K562 (cell line): ENCODE data around the gene SORL1-AS1.

Source experiments
- ATAC-seq: fragments of 200-7000 bp; cut with Tn5 transposase; 3 replicates; pipeline ENCODE4 v1.9.1; 2020; ENCODE audit warnings: moderate library complexity
- BruUV-seq: library from RNA; stranded (reverse); fragments of 400-500 nt; replicated peaks from 2 replicates; lab custom pipeline; 2021; lab: Mats Ljungman, UMichigan
- CTCF ChIA-PET: fragments of 300-600 bp; formaldehyde crosslinking; extraction: SDS; loops from one replicate; lab custom pipeline; 2021; ENCODE audit warnings: low intra/inter-chr PET ratio; lab: Yijun Ruan, JAX
- POLR2A ChIA-PET: fragments of 300-600, 350-650 bp; sonication (Branson Sonifier 250); formaldehyde crosslinking; extraction: SDS; loops from one replicate; lab custom pipeline; 2021; ENCODE audit warnings: antibody characterized with exemption, inconsistent platforms; lab: Yijun Ruan, JAX
- DNase-seq, 4 experiments: peaks; one replicate each; pipeline versions ENCODE4 v3.0.0 to v3.0.0-alpha.2; 2011 to 2018; ENCODE audit warnings: low spot score in 3 of 4, mixed read lengths in 3 of 4; ENCODE audit errors: extremely low read depth in 1 of 4
- FAIRE-seq: peaks from 2 replicates; lab custom pipeline; 2011; peaks lifted over from hg19 to GRCh38; lab: Jason Lieb, UNC
- H2AFZ ChIP-seq: 2 replicates; pipeline ENCODE4 v1.6.0; 2011; ENCODE audit warnings: low read depth, low read length, control low read depth, inconsistent platforms
- H3K27ac ChIP-seq: fragments of 200-600 bp; 3 replicates; pipeline ENCODE4 v1.8.0; 2011; ENCODE audit warnings: low read depth, mild to moderate bottlenecking, control low read depth, inconsistent platforms, low read length, moderate library complexity, mixed read lengths; ENCODE audit errors: extremely low read depth
- H3K27me3 ChIP-seq, 2 experiments: fragments of 300-600 bp in 1 of 2; 2 replicates in 1 of 2; 3 replicates in 1 of 2; pipeline versions ENCODE4 v1.6.0 to v1.8.0; 2011; ENCODE audit warnings: inconsistent platforms in 2 of 2, low read length in 2 of 2, mild to moderate bottlenecking in 1 of 2, mixed read lengths in 1 of 2, moderate library complexity in 1 of 2; ENCODE audit not compliant: control insufficient read depth in 2 of 2, insufficient read depth in 2 of 2
- H3K36me3 ChIP-seq: fragments of 300-600 bp; 3 replicates; pipeline ENCODE4 v1.8.0; 2011; ENCODE audit warnings: mild to moderate bottlenecking, low read length, inconsistent platforms; ENCODE audit not compliant: control insufficient read depth, insufficient read depth
- H3K4me1 ChIP-seq, 2 experiments: fragments of 200-600 bp in 1 of 2; replicated peaks in 1 of 2; 2 replicates in 1 of 2; 3 replicates in 1 of 2; pipeline versions ENCODE4 v1.5.1 to v1.8.0; 2011; ENCODE audit warnings: inconsistent platforms in 2 of 2, low read length in 2 of 2, mild to moderate bottlenecking in 1 of 2, mixed read lengths in 1 of 2, moderate library complexity in 1 of 2; ENCODE audit not compliant: control insufficient read depth in 2 of 2, insufficient read depth in 2 of 2
- H3K4me2 ChIP-seq: 2 replicates; pipeline ENCODE4 v1.6.1; 2011; ENCODE audit warnings: low read length, control low read depth, inconsistent platforms, mixed read lengths; ENCODE audit not compliant: insufficient read depth
- H3K4me3 ChIP-seq: fragments of 200-600 bp; sonication (generic), shearing (Covaris generic); 2 replicates; pipeline ENCODE4 v1.5.1; 2016; ENCODE audit warnings: control low read depth, inconsistent platforms
- H3K79me2 ChIP-seq: fragments of 200-600 bp; 3 replicates; pipeline ENCODE4 v1.8.0; 2011; ENCODE audit warnings: low read length, inconsistent platforms; ENCODE audit not compliant: control insufficient read depth, insufficient read depth
- H3K9ac ChIP-seq, 2 experiments: 2 replicates each; pipeline versions ENCODE4 v1.6.0 to v1.6.1; 2011; ENCODE audit warnings: low read depth in 2 of 2, low read length in 2 of 2, control low read depth in 1 of 2, inconsistent platforms in 1 of 2, mild to moderate bottlenecking in 1 of 2, mixed read lengths in 1 of 2; ENCODE audit not compliant: insufficient read depth in 1 of 2
- H3K9me1 ChIP-seq: one replicate; pipeline ENCODE4 v1.6.0; 2011; ENCODE audit warnings: inconsistent platforms, mild to moderate bottlenecking, low read length, moderate library complexity; ENCODE audit not compliant: control insufficient read depth, insufficient read depth
- H3K9me3 ChIP-seq: replicated peaks from 2 replicates; pipeline ENCODE4 v1.5.1; 2011; ENCODE audit warnings: low read depth, low read length, inconsistent platforms; ENCODE audit not compliant: control insufficient read depth, insufficient read depth
- H4K20me1 ChIP-seq: replicated peaks from 2 replicates; pipeline ENCODE4 v1.6.1; 2011; ENCODE audit warnings: low read length, inconsistent platforms, mixed read lengths; ENCODE audit not compliant: control insufficient read depth, insufficient read depth
- BHLHE40 ChIP-seq: IDR thresholded peaks from 2 replicates; pipeline ENCODE4 v1.6.1; 2011; ENCODE audit warnings: low read length, improper control_type of control experiment
- NFIC ChIP-seq: fragments of 450-650 bp; IDR thresholded peaks from 2 replicates; pipeline ENCODE4 v1.6.1; 2017; ENCODE audit warnings: mild to moderate bottlenecking, inconsistent platforms
- NFXL1 ChIP-seq: fragments of 450-650 bp; formaldehyde crosslinking; IDR thresholded peaks from 2 replicates; pipeline ENCODE4 v1.4.0; 2021; ENCODE audit warnings: mild to moderate bottlenecking
- POLR2AphosphoS5 ChIP-seq: IDR thresholded peaks from 2 replicates; pipeline ENCODE4 v1.6.1; 2011; ENCODE audit warnings: mild to moderate bottlenecking, low read depth, low read length, moderate library complexity; ENCODE audit not compliant: control insufficient read depth, insufficient read depth
- SIN3A ChIP-seq, 2 experiments: fragments of 150-350 bp in 1 of 2; IDR thresholded peaks; 2 replicates each; pipeline ENCODE4 v1.6.1; 2011 to 2016; ENCODE audit warnings: borderline replicate concordance in 2 of 2, low read depth in 2 of 2, low read length in 2 of 2, mild to moderate bottlenecking in 2 of 2, moderate library complexity in 2 of 2; ENCODE audit not compliant: control insufficient read depth in 1 of 2
- ZFX ChIP-seq: sonication (generic); formaldehyde crosslinking; IDR thresholded peaks from 2 replicates; pipeline ENCODE4 v1.8.0; 2022; ENCODE audit warnings: mild to moderate bottlenecking, missing genetic modification reagents, moderate library complexity
- ZNF143 ChIP-seq: sonication (generic); formaldehyde crosslinking; IDR thresholded peaks from 2 replicates; pipeline ENCODE4 v1.9.0; 2022; ENCODE audit warnings: mild to moderate bottlenecking, missing genetic modification reagents
- ZNF224 ChIP-seq: sonication (generic); formaldehyde crosslinking; IDR thresholded peaks from 2 replicates; pipeline ENCODE4 v1.8.0; 2022; ENCODE audit warnings: mild to moderate bottlenecking, missing genetic modification reagents
- WGBS: fragments of 100-300 bp; shearing (Covaris generic); methylation state at CpG from one replicate; pipeline ENCODE4 v1.1.6; 2016; ENCODE audit warnings: low coverage, mixed read lengths; ENCODE audit not compliant: insufficient coverage; ENCODE audit errors: missing lambda C conversion rate; 5-methylcytosine and 5-hydroxymethylcytosine counted together
- in situ Hi-C: fragments of 300-500 bp; cut with MboI; formaldehyde crosslinking; loops from 4 replicates; pipeline ENCODE4 v1.15.0; 2018; ENCODE audit warnings: inconsistent platforms, mixed read lengths
- intact Hi-C: fragments of 100-400 bp; cut with micrococcal nuclease; formaldehyde crosslinking; loops from 2 replicates; pipeline ENCODE4 v1.14.2; 2022

Gene SORL1-AS1

DNA sequence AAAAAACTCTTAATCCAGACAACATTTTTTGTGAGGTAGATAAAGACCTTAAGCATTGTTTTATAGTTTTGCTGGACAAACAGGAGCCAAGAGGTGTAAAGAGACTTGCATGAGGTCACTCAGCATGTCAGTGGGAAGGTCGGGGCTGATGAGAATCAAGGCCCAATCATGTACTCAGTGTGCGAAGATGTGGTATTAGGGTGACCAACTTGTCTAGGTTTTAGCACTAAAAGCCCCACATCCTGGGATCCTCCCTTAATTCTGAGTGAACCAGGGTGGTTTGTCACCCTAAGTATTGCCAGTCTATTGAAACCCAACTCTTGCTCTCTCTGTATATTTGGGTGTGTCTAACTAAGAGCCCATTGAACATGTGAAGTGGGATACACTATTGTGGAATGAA is 19.5 kb upstream of the SORL1-AS1 start:
- ATAC-seq (no peak), FAIRE-seq (no peak), DNase-seq (no peak)
- intact Hi-C loops (no loop called here), in situ Hi-C loops (no loop called here)
- Histone ChIP-seq H4K20me1 (no peaks in the 10 kb centered on the region), H3K9me3 (no peaks in the 10 kb centered on the region), H3K27me3 (peaks cover 0 to 11% of the 10 kb centered on the region in 2 experiments; a peak in 1 of 5 replicates), H3K79me2 (no peaks in the 10 kb centered on the region), H3K4me2 (no peak overlapping the region), H3K36me3 (no peaks in the 10 kb centered on the region), H3K27ac (no peak overlapping the region), H2AFZ (no peak overlapping the region), H3K4me1 (no peaks in the 10 kb centered on the region), H3K9me1 (no peaks in the 10 kb centered on the region), H3K4me3 (no peak overlapping the region), H3K9ac (no peak overlapping the region)
- POLR2A ChIA-PET, result no interaction called here
- TF ChIP-seq ZNF143 (CRISPR knock-in tag), result no peak
- no peak for TF ChIP-seq BHLHE40
- no peak for TF ChIP-seq SIN3A (IDR thresholded peaks at IDR 0.05; ENCODE audit: borderline replicate concordance in 2 of 2, control insufficient read depth in 1 of 2, low read depth in 2 of 2, low read length in 2 of 2)
- no peak for TF ChIP-seq ZFX (CRISPR knock-in tag)
- TF ChIP-seq ZNF224, result no peak
- TF ChIP-seq NFIC, result no peak
- TF ChIP-seq NFXL1, result no peak
- no peak for TF ChIP-seq POLR2AphosphoS5
- CTCF ChIA-PET, result no interaction called here
- no TSS peak for BruUV-seq
- 0% methylated on average over 2 of the region's 2 CpGs for WGBS
